Spleen (tissue), 7 donors: Measurements from ENCODE around the gene HPS4.

ENCODE experiments used
- CTCF ChIP-seq, 11 experiments: fragments of 200-600 bp in 7 of 11; fragments of 450-650 bp in 4 of 11; sonication (generic) in 4 of 11; IDR thresholded peaks in 8 of 11; conservative IDR thresholded peaks in 3 of 11; 1 replicate in 7 of 11; 2 replicates in 4 of 11; pipeline versions ENCODE4 v1.4.0 to v1.8.0; 2016 to 2021; ENCODE audit warnings: antibody characterized with exemption in 11 of 11, inconsistent platforms in 4 of 11, mild to moderate bottlenecking in 1 of 11
- POLR2AphosphoS5 ChIP-seq, 3 donors: sonication (generic); formaldehyde crosslinking; IDR thresholded peaks; one replicate each; pipeline ENCODE4 v1.5.1; 2017; ENCODE audit warnings: antibody characterized with exemption in 3 of 3
- donor health status: DM: no; HTN: no; CAD: no; lungs with moderate emphysema.
- donor health status: DM: no; HTN: no; CAD: no.
- donor health status: DM: no; HTN: no; CAD: no.

GRCh38 chr22:26474682-26475081 lies 8.9 kb downstream of the HPS4 start:
- TF ChIP-seq CTCF (IDR thresholded peaks at IDR 0.05 in 8 of 11, conservative IDR thresholded peaks at IDR 0.05 in 3 of 11), result no peak
- TF ChIP-seq POLR2AphosphoS5 (IDR thresholded peaks at IDR 0.05), result no peak
